ENCODE data around the gene KCNJ4. TPM values are rescaled to one million over a fixed set of nuclear protein-coding genes. Genes with fewer than 3 reads are reported as not detected.
"Not testable (repeated sequence)": the region's sequence is repeated elsewhere in the genome, so short reads cannot be mapped to it uniquely, and the experiment has no call there.

KCNJ4 gene
- total RNA-seq, 1 experiment from 2014 or later: 0.27 TPM

- no peaks in the 10 kb centered on the region for H3K36me3 Mint-ChIP-seq (ENCODE audit: insufficient read depth, unreplicated experiment)
- H3K27me3 Mint-ChIP-seq (ENCODE audit: insufficient read depth, unreplicated experiment): no peaks in the 10 kb centered on the region
- Histone ChIP-seq H3K9me3 (no peaks in the 10 kb centered on the region), H3K4me1 (no peaks in the 10 kb centered on the region), H3K4me3 (ENCODE audit: low read depth, low read length) (peak overlapping the region; percentile 79), H3K27me3 (replicated peaks; ENCODE audit: control insufficient read depth, insufficient read depth, low read length) (no peaks in the 10 kb centered on the region), H3K36me3 (ENCODE audit: control insufficient read depth, insufficient read depth, low read length) (no peaks in the 10 kb centered on the region)
- intact Hi-C loops (cut with micrococcal nuclease; ENCODE audit: unreplicated experiment): loop anchor here (2.0 kb wide), 1 partner anchor 81 kb away; the partner anchor contains the start of gene CSNK1E
- POLR2A ChIA-PET: interaction anchor here (0.5 kb wide), 1 partner anchor 763 kb away, joined by 3 read pairs; no protein-coding TSS in a partner anchor
- H3K4me1 Mint-ChIP-seq (ENCODE audit: low read depth, unreplicated experiment): peaks cover 15% of the 10 kb centered on the region
- CTCF ChIA-PET: interaction anchor here (0.6 kb wide), 1 partner anchor 334 kb away, joined by 3 read pairs; no protein-coding TSS in a partner anchor
- TF ChIP-seq CTCF (IDR thresholded peaks at IDR 0.05; ENCODE audit: insufficient read depth in 1 of 2, low read depth in 1 of 2, low read length in 1 of 2, severe bottlenecking in 1 of 2, unreplicated experiment in 1 of 2): no peak
- H3K27ac Mint-ChIP-seq (ENCODE audit: unreplicated experiment): peak overlapping the region; percentile 83
- DNase-seq: no peak
- no peaks in the 10 kb centered on the region for H3K9me3 Mint-ChIP-seq (ENCODE audit: unreplicated experiment)
- TSS peak; percentile 16 for BruUV-seq (replicated peaks)
- H3K4me3 Mint-ChIP-seq (ENCODE audit: unreplicated experiment): peak overlapping the region; percentile 79
These were observed 57.6 kb downstream of the KCNJ4 start for GRCh38 chr22:38397189-38398085.

GRCh38 chr22:38396440-38397069 lies 58.4 kb downstream of the KCNJ4 start:
- H3K27me3 Mint-ChIP-seq (ENCODE audit: insufficient read depth, unreplicated experiment); BruUV-seq (replicated peaks); DNase-seq; H3K36me3 ChIP-seq (ENCODE audit: control insufficient read depth, insufficient read depth, low read length); H3K9me3 Mint-ChIP-seq (ENCODE audit: unreplicated experiment); intact Hi-C loops (cut with micrococcal nuclease; ENCODE audit: unreplicated experiment); H3K36me3 Mint-ChIP-seq (ENCODE audit: insufficient read depth, unreplicated experiment); H3K27me3 ChIP-seq (replicated peaks; ENCODE audit: control insufficient read depth, insufficient read depth, low read length); H3K9me3 ChIP-seq; H3K4me1 ChIP-seq; CTCF ChIA-PET; POLR2A ChIA-PET; H3K4me3 ChIP-seq (ENCODE audit: low read depth, low read length): not testable (repeated sequence)
- Mint-ChIP-seq H3K4me1 (ENCODE audit: low read depth, unreplicated experiment) (peaks cover 15% of the 10 kb centered on the region), H3K4me3 (ENCODE audit: unreplicated experiment) (peak overlapping the region; percentile 79), H3K27ac (ENCODE audit: unreplicated experiment) (peak overlapping the region; percentile 83)

- H3K9me3 ChIP-seq; DNase-seq; H3K4me1 ChIP-seq; H3K36me3 ChIP-seq (ENCODE audit: control insufficient read depth, insufficient read depth, low read length); H3K4me3 Mint-ChIP-seq (ENCODE audit: unreplicated experiment); BruUV-seq (replicated peaks); intact Hi-C loops (cut with micrococcal nuclease; ENCODE audit: unreplicated experiment); H3K4me3 ChIP-seq (ENCODE audit: low read depth, low read length); POLR2A ChIA-PET; H3K27me3 Mint-ChIP-seq (ENCODE audit: insufficient read depth, unreplicated experiment); H3K9me3 Mint-ChIP-seq (ENCODE audit: unreplicated experiment); H3K27ac Mint-ChIP-seq (ENCODE audit: unreplicated experiment); H3K36me3 Mint-ChIP-seq (ENCODE audit: insufficient read depth, unreplicated experiment); CTCF ChIA-PET; H3K27me3 ChIP-seq (replicated peaks; ENCODE audit: control insufficient read depth, insufficient read depth, low read length): not testable (repeated sequence)
- peaks cover 14% of the 10 kb centered on the region for H3K4me1 Mint-ChIP-seq (ENCODE audit: low read depth, unreplicated experiment)
These were observed 59.1 kb downstream of the KCNJ4 start for GRCh38 chr22:38395944-38396343.

- H3K36me3 Mint-ChIP-seq (ENCODE audit: insufficient read depth, unreplicated experiment); intact Hi-C loops (cut with micrococcal nuclease; ENCODE audit: unreplicated experiment); H3K4me3 ChIP-seq (ENCODE audit: low read depth, low read length); H3K27ac Mint-ChIP-seq (ENCODE audit: unreplicated experiment); H3K27me3 Mint-ChIP-seq (ENCODE audit: insufficient read depth, unreplicated experiment); H3K4me1 Mint-ChIP-seq (ENCODE audit: low read depth, unreplicated experiment); H3K9me3 Mint-ChIP-seq (ENCODE audit: unreplicated experiment); H3K4me3 Mint-ChIP-seq (ENCODE audit: unreplicated experiment); H3K27me3 ChIP-seq (replicated peaks; ENCODE audit: control insufficient read depth, insufficient read depth, low read length); DNase-seq; CTCF ChIA-PET; H3K9me3 ChIP-seq; H3K36me3 ChIP-seq (ENCODE audit: control insufficient read depth, insufficient read depth, low read length); POLR2A ChIA-PET; H3K4me1 ChIP-seq; BruUV-seq (replicated peaks): not testable (repeated sequence)
These were observed 59.9 kb downstream of the KCNJ4 start for GRCh38 chr22:38394929-38395624.

GRCh38 chr22:38389428-38389818 lies 65.6 kb downstream of the KCNJ4 start:
- CTCF ChIA-PET; DNase-seq; H3K4me1 ChIP-seq; intact Hi-C loops (cut with micrococcal nuclease; ENCODE audit: unreplicated experiment); H3K4me1 Mint-ChIP-seq (ENCODE audit: low read depth, unreplicated experiment); H3K4me3 ChIP-seq (ENCODE audit: low read depth, low read length); H3K4me3 Mint-ChIP-seq (ENCODE audit: unreplicated experiment); H3K27me3 Mint-ChIP-seq (ENCODE audit: insufficient read depth, unreplicated experiment); H3K27me3 ChIP-seq (replicated peaks; ENCODE audit: control insufficient read depth, insufficient read depth, low read length); H3K36me3 Mint-ChIP-seq (ENCODE audit: insufficient read depth, unreplicated experiment); H3K36me3 ChIP-seq (ENCODE audit: control insufficient read depth, insufficient read depth, low read length); H3K27ac Mint-ChIP-seq (ENCODE audit: unreplicated experiment); BruUV-seq (replicated peaks); H3K9me3 ChIP-seq; POLR2A ChIA-PET; H3K9me3 Mint-ChIP-seq (ENCODE audit: unreplicated experiment): not testable (repeated sequence)

Data from Caco-2 (cell line).